Kidney epithelial cell (primary cell): ENCODE measurements around the gene FANCI. TPM values are rescaled to one million over a fixed set of nuclear protein-coding genes. Genes with fewer than 3 reads are reported as not detected.

ENCODE experiments used
- DNase-seq: peaks from one replicate; pipeline ENCODE4 v3.0.0-alpha.2; 2010; ENCODE audit warnings: low read depth
- H3K27me3 ChIP-seq: 2 replicates; pipeline ENCODE4 v1.6.0; 2011; ENCODE audit warnings: low read length; ENCODE audit not compliant: control insufficient read depth, insufficient read depth
- H3K36me3 ChIP-seq: 2 replicates; pipeline ENCODE4 v1.5.1; 2011; ENCODE audit warnings: low read length; ENCODE audit not compliant: control insufficient read depth, insufficient read depth
- H3K4me3 ChIP-seq: 2 replicates; pipeline ENCODE4 v1.5.1; 2011; ENCODE audit warnings: low read depth, mild to moderate bottlenecking, control low read depth, low read length
- CTCF ChIP-seq: IDR thresholded peaks from 2 replicates; pipeline ENCODE4 v1.5.1; 2011; ENCODE audit warnings: mild to moderate bottlenecking, moderate library complexity, low read length, control low read depth, inconsistent platforms; ENCODE audit not compliant: insufficient read depth, poor library complexity, severe bottlenecking
- total RNA-seq: library from RNA; depleted of rRNA; stranded (reverse); fragments of >200 nt; gene quantifications from 2 replicates; pipeline ENCODE4 v1.2.3, GENCODE V29; 2015

Gene FANCI
- total RNA-seq, 1 donor from 2014 or later, result 68.3 TPM

GRCh38 chr15:89316504-89316903, 72.7 kb downstream of the FANCI start:
- TF ChIP-seq CTCF, result no peak
- DNase-seq, result no peak
- peaks cover 9% of the 10 kb centered on the region for H3K36me3 ChIP-seq
- no peak overlapping the region for H3K4me3 ChIP-seq
- no peaks in the 10 kb centered on the region for H3K27me3 ChIP-seq

- no peaks in the 10 kb centered on the region for H3K27me3 ChIP-seq
- H3K36me3 ChIP-seq, result peaks cover 12% of the 10 kb centered on the region
- no peak for TF ChIP-seq CTCF
- no peak for DNase-seq
- no peak overlapping the region for H3K4me3 ChIP-seq
Observed at GRCh38 chr15:89317186-89317720, 73.5 kb downstream of the FANCI start.

- no peak for DNase-seq
- H3K36me3 ChIP-seq, result peaks cover 19% of the 10 kb centered on the region
- H3K27me3 ChIP-seq, result no peaks in the 10 kb centered on the region
- no peak for TF ChIP-seq CTCF
- no peak overlapping the region for H3K4me3 ChIP-seq
Observed at GRCh38 chr15:89319678-89320077, 75.9 kb downstream of the FANCI start.

- DNase-seq, result no peak
- no peak for TF ChIP-seq CTCF
- Histone ChIP-seq H3K4me3 (no peak overlapping the region), H3K27me3 (no peaks in the 10 kb centered on the region), H3K36me3 (peaks cover 18% of the 10 kb centered on the region)
Observed at GRCh38 chr15:89320200-89320599, 76.4 kb downstream of the FANCI start.

- no peak for DNase-seq
- H3K27me3 ChIP-seq, result no peaks in the 10 kb centered on the region
Observed at GRCh38 chr15:89321521-89322410, 78.0 kb downstream of the FANCI start.

More at GRCh38 chr15:89321521-89322410, 78.0 kb downstream of the FANCI start:
- Histone ChIP-seq H3K4me3 (no peak overlapping the region), H3K36me3 (peaks cover 18% of the 10 kb centered on the region)
- TF ChIP-seq CTCF, result peak; percentile 12
